HL-60 (cell line): ENCODE results near the gene ZBTB7C.
"Not testable (repeated sequence)": the region's sequence is repeated elsewhere in the genome, so short reads cannot be mapped to it uniquely, and the experiment has no call there.

ENCODE experiments used
- DNase-seq, 2 experiments: peaks; one replicate each; pipeline ENCODE4 v3.0.0-alpha.2; 2010 to 2020; ENCODE audit warnings: low read depth in 1 of 2, low spot score in 1 of 2
- H3K27ac ChIP-seq: fragments of 250-450 bp; sonication (Bioruptor Pico); replicated peaks from 2 replicates; pipeline ENCODE4 v1.5.1; 2020; ENCODE audit warnings: mild to moderate bottlenecking, moderate library complexity
- H3K27me3 ChIP-seq: fragments of 250-450 bp; sonication (Bioruptor Pico); 2 replicates; pipeline ENCODE4 v1.5.1; 2021; ENCODE audit warnings: mild to moderate bottlenecking, moderate library complexity; ENCODE audit not compliant: insufficient read depth, poor library complexity, severe bottlenecking
- H3K4me3 ChIP-seq: replicated peaks from 2 replicates; pipeline ENCODE4 v1.5.1; 2011; ENCODE audit warnings: mild to moderate bottlenecking, control low read depth, low read length; ENCODE audit not compliant: insufficient read depth
- GABPA ChIP-seq: IDR thresholded peaks from 2 replicates; pipeline ENCODE4 v1.6.1; 2012; ENCODE audit warnings: low read depth
- POLR2AphosphoS5 ChIP-seq: IDR thresholded peaks from 2 replicates; pipeline ENCODE4 v1.6.1; 2012; ENCODE audit warnings: low read depth
- SPI1 ChIP-seq: IDR thresholded peaks from 2 replicates; pipeline ENCODE4 v1.6.1; 2012; ENCODE audit warnings: low read depth, mild to moderate bottlenecking, borderline replicate concordance
- TF ChIP-seq, protein P1 (sequence below): IDR thresholded peaks from 2 replicates; pipeline ENCODE4 v1.6.1; 2012; ENCODE audit warnings: low read depth; ENCODE audit not compliant: insufficient replicate concordance
- TF ChIP-seq, protein P2 (sequence below): IDR thresholded peaks from one replicate; pipeline ENCODE4 v1.5.1; 2011; ENCODE audit warnings: low read length, control low read depth, inconsistent platforms; ENCODE audit not compliant: insufficient read depth

The ZBTB7C gene

GRCh38 chr18:48441405-48441881, 32.3 kb upstream of the ZBTB7C start:
- H3K4me3 ChIP-seq = no peak overlapping the region
- H3K27ac ChIP-seq = no peak overlapping the region
- TF ChIP-seq GABPA = no peak
- TF ChIP-seq, protein P1, sequence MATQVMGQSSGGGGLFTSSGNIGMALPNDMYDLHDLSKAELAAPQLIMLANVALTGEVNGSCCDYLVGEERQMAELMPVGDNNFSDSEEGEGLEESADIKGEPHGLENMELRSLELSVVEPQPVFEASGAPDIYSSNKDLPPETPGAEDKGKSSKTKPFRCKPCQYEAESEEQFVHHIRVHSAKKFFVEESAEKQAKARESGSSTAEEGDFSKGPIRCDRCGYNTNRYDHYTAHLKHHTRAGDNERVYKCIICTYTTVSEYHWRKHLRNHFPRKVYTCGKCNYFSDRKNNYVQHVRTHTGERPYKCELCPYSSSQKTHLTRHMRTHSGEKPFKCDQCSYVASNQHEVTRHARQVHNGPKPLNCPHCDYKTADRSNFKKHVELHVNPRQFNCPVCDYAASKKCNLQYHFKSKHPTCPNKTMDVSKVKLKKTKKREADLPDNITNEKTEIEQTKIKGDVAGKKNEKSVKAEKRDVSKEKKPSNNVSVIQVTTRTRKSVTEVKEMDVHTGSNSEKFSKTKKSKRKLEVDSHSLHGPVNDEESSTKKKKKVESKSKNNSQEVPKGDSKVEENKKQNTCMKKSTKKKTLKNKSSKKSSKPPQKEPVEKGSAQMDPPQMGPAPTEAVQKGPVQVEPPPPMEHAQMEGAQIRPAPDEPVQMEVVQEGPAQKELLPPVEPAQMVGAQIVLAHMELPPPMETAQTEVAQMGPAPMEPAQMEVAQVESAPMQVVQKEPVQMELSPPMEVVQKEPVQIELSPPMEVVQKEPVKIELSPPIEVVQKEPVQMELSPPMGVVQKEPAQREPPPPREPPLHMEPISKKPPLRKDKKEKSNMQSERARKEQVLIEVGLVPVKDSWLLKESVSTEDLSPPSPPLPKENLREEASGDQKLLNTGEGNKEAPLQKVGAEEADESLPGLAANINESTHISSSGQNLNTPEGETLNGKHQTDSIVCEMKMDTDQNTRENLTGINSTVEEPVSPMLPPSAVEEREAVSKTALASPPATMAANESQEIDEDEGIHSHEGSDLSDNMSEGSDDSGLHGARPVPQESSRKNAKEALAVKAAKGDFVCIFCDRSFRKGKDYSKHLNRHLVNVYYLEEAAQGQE = no peak
- TF ChIP-seq, protein P2, sequence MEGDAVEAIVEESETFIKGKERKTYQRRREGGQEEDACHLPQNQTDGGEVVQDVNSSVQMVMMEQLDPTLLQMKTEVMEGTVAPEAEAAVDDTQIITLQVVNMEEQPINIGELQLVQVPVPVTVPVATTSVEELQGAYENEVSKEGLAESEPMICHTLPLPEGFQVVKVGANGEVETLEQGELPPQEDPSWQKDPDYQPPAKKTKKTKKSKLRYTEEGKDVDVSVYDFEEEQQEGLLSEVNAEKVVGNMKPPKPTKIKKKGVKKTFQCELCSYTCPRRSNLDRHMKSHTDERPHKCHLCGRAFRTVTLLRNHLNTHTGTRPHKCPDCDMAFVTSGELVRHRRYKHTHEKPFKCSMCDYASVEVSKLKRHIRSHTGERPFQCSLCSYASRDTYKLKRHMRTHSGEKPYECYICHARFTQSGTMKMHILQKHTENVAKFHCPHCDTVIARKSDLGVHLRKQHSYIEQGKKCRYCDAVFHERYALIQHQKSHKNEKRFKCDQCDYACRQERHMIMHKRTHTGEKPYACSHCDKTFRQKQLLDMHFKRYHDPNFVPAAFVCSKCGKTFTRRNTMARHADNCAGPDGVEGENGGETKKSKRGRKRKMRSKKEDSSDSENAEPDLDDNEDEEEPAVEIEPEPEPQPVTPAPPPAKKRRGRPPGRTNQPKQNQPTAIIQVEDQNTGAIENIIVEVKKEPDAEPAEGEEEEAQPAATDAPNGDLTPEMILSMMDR = no peak
- no peak for TF ChIP-seq SPI1
- TF ChIP-seq POLR2AphosphoS5 = no peak
- H3K27me3 ChIP-seq = peaks cover 43% of the 10 kb centered on the region
- DNase-seq = no peak

DNA sequence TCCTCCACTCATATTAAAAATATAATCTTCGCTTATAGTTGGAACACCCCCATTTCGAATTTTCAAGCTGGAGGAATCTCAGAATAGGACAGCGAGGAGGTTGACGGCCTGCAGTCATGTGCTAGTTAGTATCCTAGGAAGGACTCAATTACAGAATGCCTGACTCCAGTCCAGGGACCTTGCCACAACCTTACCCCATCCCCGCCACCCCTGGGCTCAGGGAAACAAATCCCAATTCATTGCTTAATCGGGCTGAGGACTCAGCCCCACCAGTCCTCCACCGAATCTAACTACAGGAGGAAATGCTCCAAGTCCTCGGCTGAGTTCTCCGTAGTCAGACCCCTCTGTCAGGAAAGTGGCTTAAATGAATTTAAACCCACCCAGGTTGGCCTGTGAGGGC, 31.7 kb upstream of the ZBTB7C start:
- TF ChIP-seq, protein P2 = no peak
- TF ChIP-seq, protein P1 = no peak
- no peak for TF ChIP-seq SPI1
- TF ChIP-seq POLR2AphosphoS5 = no peak
- TF ChIP-seq GABPA = no peak
- no peak for DNase-seq
- no peak overlapping the region for H3K4me3 ChIP-seq
- peaks cover 43% of the 10 kb centered on the region for H3K27me3 ChIP-seq
- no peak overlapping the region for H3K27ac ChIP-seq

DNA sequence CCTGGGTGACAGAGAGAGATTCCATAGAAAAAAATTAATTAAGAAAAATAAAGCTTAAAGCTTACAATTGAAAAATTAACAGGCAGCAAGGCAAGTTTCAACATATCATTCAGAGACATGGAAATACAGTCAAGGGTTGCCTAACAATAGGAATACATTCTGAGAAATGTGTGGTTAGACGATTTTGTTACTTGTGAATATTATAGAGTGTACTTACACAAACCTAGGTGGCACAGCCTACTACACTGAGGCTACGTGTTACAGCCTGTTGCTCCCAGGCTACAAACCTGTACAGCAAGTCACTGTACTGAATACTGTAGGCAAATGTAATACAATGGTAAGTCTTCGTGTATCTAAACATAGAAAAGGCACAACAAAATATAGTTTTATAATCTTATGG, 27.7 kb upstream of the ZBTB7C start:
- no peak overlapping the region for H3K4me3 ChIP-seq
- TF ChIP-seq POLR2AphosphoS5 = no peak
- no peak for TF ChIP-seq GABPA
- TF ChIP-seq, protein P1 = no peak
- no peak overlapping the region for H3K27ac ChIP-seq
- DNase-seq = no peak
- H3K27me3 ChIP-seq = peaks cover 27% of the 10 kb centered on the region

GRCh38 chr18:48434382-48434781, 25.2 kb upstream of the ZBTB7C start:
- DNase-seq, H3K27ac ChIP-seq, H3K27me3 ChIP-seq, H3K4me3 ChIP-seq: not testable (repeated sequence)
